ENCODE data around the gene SMARCD1. TPM values are rescaled to one million over a fixed set of nuclear protein-coding genes. Genes with fewer than 3 reads are reported as not detected.

The SMARCD1 gene
- total and polyA plus RNA-seq, 2 experiments from 2014 or later, result 124 to 287 TPM

- Histone ChIP-seq H3K4me2 (no peak overlapping the region), H4K20me1 (replicated peaks; ENCODE audit: insufficient read depth) (no peaks in the 10 kb centered on the region), H3K9me2 (ENCODE audit: insufficient read depth) (no peaks in the 10 kb centered on the region), H3K79me2 (replicated peaks; ENCODE audit: insufficient read depth) (no peaks in the 10 kb centered on the region), H3K4me3 (no peak overlapping the region), H3K27ac (ENCODE audit: low read depth) (no peak overlapping the region), H3K4me1 (ENCODE audit: insufficient read depth) (peaks cover 22% of the 10 kb centered on the region; the same call in 1 of the 2 replicates), H3K36me3 (ENCODE audit: insufficient read depth) (no peaks in the 10 kb centered on the region), H2AFZ (no peak overlapping the region), H3K27me3 (ENCODE audit: insufficient read depth) (no peaks in the 10 kb centered on the region), H3F3A (replicated peaks; ENCODE audit: low read depth) (peaks cover 12% of the 10 kb centered on the region; the same call in 1 of the 2 replicates)
- Mint-ChIP-seq H3K27me3 (ENCODE audit: insufficient read depth, low read depth, poor library complexity) (peaks cover 6% of the 10 kb centered on the region), H3K36me3 (ENCODE audit: low read depth) (peaks cover 7% of the 10 kb centered on the region; the same call in 2 of the 3 replicates), H3K27ac (no peak overlapping the region), H3K4me3 (no peak overlapping the region; the same call in 2 of the 3 replicates), H3K9me3 (no peaks in the 10 kb centered on the region), H3K4me1 (peaks cover 42% of the 10 kb centered on the region)
- no peak for TF ChIP-seq EZH2phosphoT487 (IDR thresholded peaks at IDR 0.05; ENCODE audit: unreplicated experiment)
- DNase-seq (ENCODE audit: low spot score) (no peak), ATAC-seq (no peak)
Observed at GRCh38 chr12:50105913-50106450, 20.8 kb downstream of the SMARCD1 start.

GRCh38 chr12:50106907-50107306, 21.8 kb downstream of the SMARCD1 start:
- peaks cover 7% of the 10 kb centered on the region for H3K27me3 Mint-ChIP-seq (ENCODE audit: insufficient read depth, low read depth, poor library complexity)
- Histone ChIP-seq H3K4me3 (no peak overlapping the region), H4K20me1 (replicated peaks; ENCODE audit: insufficient read depth) (no peaks in the 10 kb centered on the region), H3K4me2 (no peak overlapping the region), H3F3A (replicated peaks; ENCODE audit: low read depth) (peaks cover 13% of the 10 kb centered on the region; the same call in 1 of the 2 replicates), H3K9me2 (ENCODE audit: insufficient read depth) (no peaks in the 10 kb centered on the region), H3K27me3 (ENCODE audit: insufficient read depth) (no peaks in the 10 kb centered on the region), H3K79me2 (replicated peaks; ENCODE audit: insufficient read depth) (no peaks in the 10 kb centered on the region), H3K27ac (ENCODE audit: low read depth) (no peak overlapping the region), H2AFZ (no peak overlapping the region), H3K36me3 (ENCODE audit: insufficient read depth) (no peaks in the 10 kb centered on the region), H3K4me1 (ENCODE audit: insufficient read depth) (peaks cover 23% of the 10 kb centered on the region; the same call in 1 of the 2 replicates)
- TF ChIP-seq NANOG (IDR thresholded peaks at IDR 0.05; ENCODE audit: borderline replicate concordance), result no peak
- TF ChIP-seq CTCF (conservative IDR thresholded peaks at IDR 0.05; ENCODE audit: low read depth in 2 of 2), result no peak
- TF ChIP-seq ZNF331 (CRISPR knock-in tag; IDR thresholded peaks at IDR 0.05; ENCODE audit: low read depth), result no peak
- no peak for TF ChIP-seq REST (IDR thresholded peaks at IDR 0.05; ENCODE audit: unreplicated experiment)
- no peak for TF ChIP-seq ZNF114 (CRISPR knock-in tag; IDR thresholded peaks at IDR 0.05)
- H3K27ac Mint-ChIP-seq, result no peak overlapping the region
- H3K36me3 Mint-ChIP-seq (ENCODE audit: low read depth), result 0 out of 3 replicates have a peak, but pooled peaks cover 4% of the 10 kb centered on the region
- H3K9me3 Mint-ChIP-seq, result no peaks in the 10 kb centered on the region
- ATAC-seq (no peak), DNase-seq (ENCODE audit: low spot score) (no peak)
- peaks cover 41% of the 10 kb centered on the region for H3K4me1 Mint-ChIP-seq
- H3K4me3 Mint-ChIP-seq, result no peak overlapping the region
